ENCODE results near the gene ZNF787. TPM values are rescaled to one million over a fixed set of nuclear protein-coding genes. Genes with fewer than 3 reads are reported as not detected.

ZNF787 gene
- total RNA-seq, 2 donors from 2014 or later, result 13.4 to 18.7 TPM

- no peak for TF ChIP-seq CTCF (IDR thresholded peaks at IDR 0.05)
- no peaks in the 10 kb centered on the region for H3K27me3 ChIP-seq (replicated peaks; ENCODE audit: insufficient read depth)
- H3K27ac ChIP-seq, result no peak overlapping the region
- no peaks in the 10 kb centered on the region for H3K9me3 ChIP-seq
- H3K4me3 ChIP-seq, result no peak overlapping the region
- no peak for ATAC-seq (ENCODE audit: insufficient number of reproducible peaks, low FRiP score, low read depth)
- DNase-seq (ENCODE audit: low spot score), result no peak
- H3K4me1 ChIP-seq (ENCODE audit: control insufficient read depth in 1 of 2, low read depth in 2 of 2), result peaks cover 3 to 7% of the 10 kb centered on the region in 2 donors
- peaks cover 8% of the 10 kb centered on the region for H3K36me3 ChIP-seq
These were observed 35.4 kb downstream of the ZNF787 start for GRCh38 chr19:56085571-56086275.

- Histone ChIP-seq H3K36me3 (peaks cover 8% of the 10 kb centered on the region), H3K27me3 (replicated peaks; ENCODE audit: insufficient read depth) (no peaks in the 10 kb centered on the region), H3K9me3 (no peaks in the 10 kb centered on the region), H3K4me1 (ENCODE audit: control insufficient read depth in 1 of 2, low read depth in 2 of 2) (peaks cover 3 to 8% of the 10 kb centered on the region in 2 donors), H3K4me3 (no peak overlapping the region), H3K27ac (no peak overlapping the region)
- ATAC-seq (ENCODE audit: insufficient number of reproducible peaks, low FRiP score, low read depth) (no peak), DNase-seq (ENCODE audit: low spot score) (no peak)
- TF ChIP-seq CTCF (IDR thresholded peaks at IDR 0.05), result no peak
These were observed 36.1 kb downstream of the ZNF787 start for GRCh38 chr19:56084835-56085536.

- Histone ChIP-seq H3K36me3 (peaks cover 3% of the 10 kb centered on the region), H3K4me1 (ENCODE audit: control insufficient read depth in 1 of 2, low read depth in 2 of 2) (peaks cover 3 to 8% of the 10 kb centered on the region in 2 donors), H3K27me3 (replicated peaks; ENCODE audit: insufficient read depth) (no peaks in the 10 kb centered on the region), H3K4me3 (no peak overlapping the region), H3K27ac (no peak overlapping the region), H3K9me3 (no peaks in the 10 kb centered on the region)
- DNase-seq (ENCODE audit: low spot score) (no peak), ATAC-seq (ENCODE audit: insufficient number of reproducible peaks, low FRiP score, low read depth) (no peak)
- no peak for TF ChIP-seq CTCF (IDR thresholded peaks at IDR 0.05)
These were observed 37.4 kb downstream of the ZNF787 start for GRCh38 chr19:56083668-56084067.

GRCh38 chr19:56080669-56081401, 40.3 kb downstream of the ZNF787 start:
- Histone ChIP-seq H3K36me3 (no peaks in the 10 kb centered on the region), H3K4me1 (ENCODE audit: control insufficient read depth in 1 of 2, low read depth in 2 of 2) (peaks cover 3 to 8% of the 10 kb centered on the region in 2 donors), H3K27me3 (replicated peaks; ENCODE audit: insufficient read depth) (no peaks in the 10 kb centered on the region), H3K9me3 (no peaks in the 10 kb centered on the region), H3K27ac (no peak overlapping the region), H3K4me3 (peak overlapping the region; percentile 63)
- DNase-seq (ENCODE audit: low spot score), result no peak
- peak; percentile 30 for TF ChIP-seq CTCF (IDR thresholded peaks at IDR 0.05)
- no peak for ATAC-seq (ENCODE audit: insufficient number of reproducible peaks, low FRiP score, low read depth)

- H3K36me3 ChIP-seq, result no peaks in the 10 kb centered on the region
- peaks cover 3 to 8% of the 10 kb centered on the region in 2 donors for H3K4me1 ChIP-seq (ENCODE audit: control insufficient read depth in 1 of 2, low read depth in 2 of 2)
- no peak overlapping the region for H3K4me3 ChIP-seq
- ATAC-seq (ENCODE audit: insufficient number of reproducible peaks, low FRiP score, low read depth) (no peak), DNase-seq (ENCODE audit: low spot score) (no peak)
- no peak overlapping the region for H3K27ac ChIP-seq
- no peak for TF ChIP-seq CTCF (IDR thresholded peaks at IDR 0.05)
- no peaks in the 10 kb centered on the region for H3K27me3 ChIP-seq (replicated peaks; ENCODE audit: insufficient read depth)
- H3K9me3 ChIP-seq, result no peaks in the 10 kb centered on the region
These were observed 41.5 kb downstream of the ZNF787 start for GRCh38 chr19:56079609-56080008.

Data from thoracic aorta (tissue), 2 donors.